AML-193 (cell line): ENCODE results near the gene CEP112.

Source experiments
- DNase-seq, 2 experiments: peaks; one replicate each; lab custom pipeline; 2025; lab: John Stamatoyannopoulos, UW

Gene CEP112

DNA sequence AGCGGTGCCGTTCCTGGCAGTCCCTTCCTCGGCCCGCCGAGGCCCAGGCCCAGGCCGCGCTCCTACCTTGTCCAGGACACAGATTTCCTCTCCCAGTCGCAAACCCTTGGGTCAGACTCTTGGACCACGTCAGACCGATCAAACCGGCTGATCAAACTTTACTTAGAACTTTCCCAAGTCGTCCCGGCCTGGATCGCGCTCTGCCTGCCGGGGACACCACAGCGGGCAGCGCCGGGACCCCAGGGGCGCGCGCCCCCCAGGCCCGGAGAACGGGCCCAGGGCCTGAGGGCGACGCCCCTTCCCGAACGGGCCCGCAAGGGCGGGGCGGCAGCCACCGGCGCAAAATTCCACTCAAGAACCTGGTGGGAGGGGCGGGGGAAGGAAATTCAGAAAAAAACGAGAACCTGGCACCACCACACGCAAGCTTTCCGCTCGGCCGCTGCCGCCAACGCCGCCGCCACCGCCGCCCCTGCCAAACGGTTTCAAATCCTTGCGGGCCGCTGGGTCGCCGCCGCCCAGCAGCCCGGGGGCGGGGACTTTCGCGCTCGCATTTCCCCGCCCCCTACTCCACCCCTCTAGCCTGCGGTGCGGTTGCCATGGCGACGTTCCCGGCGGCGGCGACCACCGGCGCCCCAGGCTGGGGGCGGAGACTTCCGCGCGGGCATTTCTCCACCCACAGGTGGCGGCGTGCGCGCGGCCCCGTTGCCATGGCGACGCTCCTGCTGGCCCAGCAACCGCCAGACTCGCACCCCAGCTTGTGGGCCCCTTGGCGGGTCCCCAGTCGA, at the start of gene CEP112:
TSS of gene CEP112 (minus strand) at position 541 of the 785 bp plus-strand sequence.
- peak; percentile 31 to 41 for DNase-seq

DNA sequence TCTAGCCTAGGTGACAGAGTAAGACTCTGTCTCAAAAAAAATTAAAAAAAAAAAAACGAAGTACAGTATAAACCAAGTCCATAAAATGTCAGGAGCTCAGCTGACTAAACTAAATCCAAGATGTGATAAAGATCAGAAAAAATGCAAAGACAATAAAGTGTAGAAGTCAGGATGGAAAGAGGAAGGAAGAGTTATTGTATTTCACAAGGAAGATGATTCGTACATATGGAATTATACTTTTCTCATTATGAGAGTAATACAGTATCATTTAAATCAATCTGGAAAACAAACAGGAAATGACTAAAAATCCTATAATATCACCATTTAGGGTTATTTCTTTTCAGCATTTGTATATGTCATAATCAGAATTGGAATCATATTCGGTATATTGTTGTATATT, 48.7 kb upstream of the CEP112 start:
- no peak for DNase-seq

DNA sequence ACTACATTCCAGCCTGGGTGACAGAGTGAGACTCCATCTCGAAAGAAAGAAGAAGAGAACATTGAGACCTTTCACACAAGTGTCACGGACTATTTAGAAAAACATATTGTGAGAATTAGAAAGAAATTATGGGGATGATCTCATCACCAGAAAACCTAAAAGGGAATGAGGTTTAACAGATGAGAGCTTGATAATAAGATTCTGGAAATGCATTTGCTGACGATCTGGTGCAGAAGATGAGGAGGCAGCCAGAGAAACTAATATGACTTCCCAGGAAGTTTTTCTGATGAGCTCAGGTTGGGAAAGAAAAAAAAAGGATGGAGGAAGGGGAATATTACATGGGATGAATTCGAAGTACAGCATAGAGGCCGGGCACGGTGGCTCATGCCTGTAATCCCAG, 48.1 kb upstream of the CEP112 start:
- no peak for DNase-seq

DNA sequence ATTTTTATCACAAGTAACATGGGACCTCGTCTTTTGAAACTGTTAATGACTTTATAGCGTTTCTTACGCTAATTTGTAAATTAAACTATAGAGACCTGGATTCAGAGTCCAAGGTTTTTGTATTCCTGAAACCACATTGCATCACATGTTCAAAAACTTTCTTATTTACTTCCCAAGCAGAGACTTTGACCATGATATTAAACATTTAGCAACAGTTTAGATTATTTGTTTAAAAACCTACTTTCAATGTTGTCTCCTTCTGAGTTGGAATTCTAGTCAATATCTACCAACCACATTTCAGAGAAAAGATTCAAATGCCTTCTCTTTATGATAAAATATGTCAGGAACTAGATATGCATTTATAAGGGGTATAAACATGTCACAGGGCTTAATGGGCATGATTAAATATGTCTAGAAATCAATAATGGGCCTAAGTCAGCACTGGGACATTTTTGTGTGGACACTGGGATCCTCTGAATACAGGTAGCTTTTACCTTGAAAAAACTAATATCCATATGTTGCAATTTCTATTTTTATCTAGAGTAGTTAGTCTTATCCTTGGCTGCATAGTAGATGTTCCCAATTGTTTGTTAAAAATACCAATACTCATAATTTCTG, 43.6 kb upstream of the CEP112 start:
- no peak for DNase-seq

DNA sequence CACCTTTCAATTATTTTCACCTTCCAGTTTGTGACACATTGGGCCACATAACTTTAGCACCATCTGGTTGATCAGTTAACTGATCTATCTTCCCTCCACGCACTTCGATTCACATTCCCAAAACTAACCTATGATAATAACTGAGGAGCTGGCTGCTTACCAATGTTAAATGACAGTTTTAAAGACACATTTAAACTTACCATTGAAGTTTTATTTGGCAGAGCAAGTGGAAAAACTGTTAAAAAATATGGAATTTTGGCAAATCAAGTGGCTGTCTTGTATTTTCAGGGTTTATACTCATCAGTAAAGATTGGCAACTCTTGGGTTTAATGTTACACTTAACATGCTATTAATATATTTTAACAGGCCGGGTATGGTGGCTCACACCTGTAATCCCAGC, 42.7 kb upstream of the CEP112 start:
- no peak for DNase-seq

DNA sequence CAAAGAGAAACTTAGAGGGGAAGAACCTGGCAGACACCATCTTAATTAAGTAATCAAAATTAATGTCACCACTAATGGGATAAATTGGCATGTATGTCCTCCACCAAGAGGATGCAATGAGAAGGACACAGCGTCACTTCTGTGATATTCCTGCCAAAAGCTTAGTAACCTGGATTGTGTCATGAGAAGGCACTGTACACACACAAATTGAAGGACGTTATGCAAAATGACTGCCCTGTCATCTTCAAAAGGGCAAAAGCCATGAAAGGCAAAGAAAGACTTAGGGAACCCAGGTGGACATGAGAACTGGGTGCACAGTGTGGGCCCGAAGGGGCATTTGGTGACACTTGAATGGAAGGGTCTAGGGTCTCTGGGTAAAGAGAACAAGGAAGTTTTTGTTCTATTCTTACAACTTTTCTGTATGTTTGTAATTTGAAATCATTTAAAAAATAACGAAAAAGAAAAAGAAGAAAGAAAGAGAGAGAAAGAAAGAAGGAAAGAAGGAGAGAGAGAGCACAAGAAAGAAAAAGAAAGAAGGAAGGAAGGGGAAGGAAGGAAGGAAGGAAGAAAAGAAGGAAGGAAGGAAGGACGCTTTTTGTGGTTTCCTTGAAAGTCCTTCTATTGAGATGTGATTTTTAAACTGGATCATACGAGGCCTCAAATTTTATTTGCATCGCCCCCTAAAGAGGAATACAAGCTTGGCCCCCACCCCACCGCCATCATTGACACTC, 41.3 kb upstream of the CEP112 start:
- no peak for DNase-seq

DNA sequence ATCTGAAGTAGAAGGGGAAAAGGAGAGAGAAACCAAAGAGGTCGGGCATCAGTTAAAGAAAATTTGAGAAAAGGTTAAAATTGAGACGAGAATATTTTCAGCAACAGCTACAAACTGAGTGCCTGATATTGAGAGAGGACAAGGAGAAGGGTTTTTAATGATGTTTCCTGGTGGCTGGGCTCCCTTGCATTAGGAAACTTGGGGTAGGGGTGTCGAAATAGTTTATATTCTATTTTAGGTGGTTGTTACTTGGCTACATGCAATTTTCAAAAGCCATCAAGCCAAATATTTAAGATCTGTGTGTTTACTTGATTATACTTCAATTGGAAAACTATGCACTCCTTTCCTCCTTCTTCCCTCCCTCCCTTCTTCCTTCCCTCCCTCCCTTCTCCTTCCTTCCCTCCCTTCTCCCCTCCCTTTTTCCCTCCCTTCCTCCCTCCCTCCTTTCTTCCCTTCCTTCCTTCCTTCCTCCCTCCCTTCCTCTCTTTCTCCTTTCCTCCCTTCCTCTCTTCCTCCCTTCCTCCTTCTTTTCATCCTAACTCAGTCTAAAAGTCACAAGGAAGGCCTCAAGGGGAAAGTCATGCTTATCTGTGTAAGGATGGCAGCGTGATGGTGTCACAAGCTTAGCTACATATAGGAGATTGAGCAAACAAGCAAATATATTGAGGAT, 39.1 kb upstream of the CEP112 start:
- peak; percentile 44 to 48 for DNase-seq

DNA sequence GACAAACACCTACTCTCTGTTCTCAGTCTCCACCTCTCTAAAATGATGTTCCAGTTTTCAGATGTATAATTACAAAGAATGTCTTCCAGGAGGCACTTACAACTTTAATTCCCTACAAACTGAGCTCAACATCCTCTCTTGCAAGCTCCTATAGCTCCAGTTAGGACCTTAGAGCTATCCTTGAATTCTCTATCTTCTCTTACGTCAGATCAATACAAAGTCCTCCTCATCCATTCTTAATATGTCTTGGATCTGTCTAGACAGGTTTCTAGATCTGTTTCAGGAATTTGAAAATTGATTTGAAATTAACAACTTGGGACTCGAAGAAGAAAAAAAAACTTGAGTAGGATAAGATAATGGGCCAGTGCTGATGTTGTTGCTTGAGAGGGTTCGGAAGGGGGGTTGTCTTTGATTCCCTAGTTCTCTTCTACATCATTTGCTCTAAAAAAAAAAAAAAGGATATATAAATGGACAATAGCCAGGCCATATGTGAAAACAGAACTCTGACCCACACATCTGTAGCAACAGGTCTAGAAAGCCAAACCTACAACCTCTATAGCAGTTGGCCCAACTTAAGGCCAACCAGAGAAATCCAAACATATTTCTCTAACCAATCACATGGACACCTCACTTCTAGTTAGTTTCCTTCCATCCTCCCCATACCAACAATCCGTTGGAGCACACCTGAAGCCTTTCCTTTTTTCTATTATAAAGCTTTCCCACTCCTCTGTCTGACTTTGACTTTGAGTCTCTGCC, 38.0 kb upstream of the CEP112 start:
- no peak for DNase-seq

DNA sequence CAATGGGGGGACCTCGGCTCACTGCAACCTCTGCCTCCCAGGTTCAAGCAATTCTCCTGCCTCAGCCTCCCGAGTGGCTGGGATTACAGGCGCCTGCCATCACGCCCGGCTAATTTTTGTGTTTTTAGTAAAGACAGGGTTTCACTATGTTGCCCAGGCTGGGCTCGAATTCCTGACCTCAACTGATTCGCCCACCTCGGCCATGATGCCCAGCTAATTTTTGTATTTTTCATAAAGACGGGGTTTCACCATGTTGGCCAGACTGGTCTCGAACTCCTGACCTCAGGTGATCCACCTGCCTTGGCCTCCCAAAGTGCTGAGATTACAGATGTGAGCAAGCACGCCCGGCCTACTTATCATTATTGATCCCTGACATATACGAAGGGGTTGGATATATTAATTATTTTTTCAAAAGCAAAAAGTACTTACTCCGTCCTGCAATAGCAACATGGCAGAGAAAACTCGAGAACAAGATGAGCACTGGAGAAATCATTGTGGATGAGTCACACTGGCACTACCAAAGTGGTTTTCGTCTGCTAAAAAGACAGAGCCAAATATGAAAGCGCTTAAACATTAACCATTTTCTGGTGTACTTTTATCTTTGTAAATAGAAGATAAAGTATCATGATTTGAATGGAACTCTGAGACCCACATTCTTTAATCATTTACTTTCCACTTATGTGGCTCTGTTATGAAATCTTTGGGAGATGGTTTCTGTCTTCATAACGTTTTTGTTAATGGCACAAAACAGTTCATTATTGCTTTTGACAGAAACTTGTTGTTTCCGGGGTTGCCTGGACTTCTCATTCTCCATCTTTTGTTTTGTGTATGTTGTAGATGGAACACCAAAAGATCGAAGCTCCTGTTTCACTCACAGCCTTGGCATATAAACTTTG, 37.2 kb upstream of the CEP112 start, which contains the start of gene APOH:
TSS of gene APOH (minus strand) at position 529 of the 896 bp plus-strand sequence. CDS start at position 493, 36 bp downstream.
- DNase-seq: no peak

DNA sequence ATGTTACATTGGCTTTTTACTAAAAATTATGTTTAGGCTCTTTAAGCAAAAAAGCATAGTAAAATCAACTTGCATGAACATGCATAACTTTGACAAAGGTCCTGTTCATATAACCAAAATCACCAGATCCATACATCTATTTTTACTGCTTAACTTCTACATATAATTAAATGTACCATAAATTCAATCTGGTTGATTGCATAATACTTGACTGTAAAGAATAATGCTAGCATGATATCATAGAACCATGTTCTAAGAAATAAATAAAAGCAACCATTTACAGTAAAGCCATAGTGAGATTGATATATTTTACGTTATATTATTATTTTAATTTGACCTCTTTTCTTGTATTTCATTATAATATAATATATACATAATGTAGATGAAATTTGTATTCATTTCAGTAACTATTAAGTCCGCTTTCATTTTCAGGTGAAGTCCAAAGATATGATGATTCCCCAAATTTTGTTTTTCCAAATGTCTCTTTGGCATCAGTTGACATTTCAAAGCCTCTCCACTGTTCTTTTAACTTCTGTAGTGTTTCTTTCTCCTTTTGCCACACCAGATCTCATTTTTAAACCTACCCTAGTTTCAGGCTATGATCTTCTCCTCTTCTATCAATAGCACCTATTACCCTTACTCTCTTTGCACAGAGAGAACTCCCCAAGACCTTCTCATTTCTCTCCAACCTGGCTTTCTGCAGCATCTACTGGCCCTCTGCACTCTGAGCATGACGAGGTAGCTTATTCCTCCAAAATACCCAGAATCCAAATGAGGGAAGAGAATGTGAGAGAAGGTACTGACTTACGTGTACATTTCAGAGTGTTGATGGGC, 35.5 kb upstream of the CEP112 start:
- DNase-seq: no peak

DNA sequence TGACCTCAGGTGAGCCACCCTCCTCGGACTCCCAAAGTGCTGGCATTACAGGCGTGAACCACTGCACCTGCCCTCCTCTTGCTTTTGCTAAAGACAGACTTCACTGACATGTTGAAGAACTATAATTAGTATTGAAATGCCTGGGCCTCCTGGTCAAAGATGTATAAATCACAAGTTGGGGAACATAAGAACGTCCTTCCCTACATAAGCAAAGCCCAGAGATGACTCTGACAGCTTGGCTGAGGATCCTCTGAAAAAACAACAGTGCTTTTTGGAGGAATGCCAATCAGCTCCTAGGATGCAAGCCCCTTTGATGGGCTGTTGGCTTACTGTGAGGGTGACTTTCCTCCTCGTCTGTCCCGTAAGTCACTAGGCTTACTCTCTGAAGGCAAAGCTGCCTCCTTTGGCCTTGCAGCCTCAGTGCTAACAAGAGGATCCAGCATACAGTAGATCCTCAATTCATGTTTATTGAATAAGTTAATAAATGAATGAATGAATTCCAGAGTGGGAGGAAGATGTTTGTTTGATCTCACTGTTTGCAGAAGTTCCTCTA, 30.9 kb upstream of the CEP112 start:
- no peak for DNase-seq

DNA sequence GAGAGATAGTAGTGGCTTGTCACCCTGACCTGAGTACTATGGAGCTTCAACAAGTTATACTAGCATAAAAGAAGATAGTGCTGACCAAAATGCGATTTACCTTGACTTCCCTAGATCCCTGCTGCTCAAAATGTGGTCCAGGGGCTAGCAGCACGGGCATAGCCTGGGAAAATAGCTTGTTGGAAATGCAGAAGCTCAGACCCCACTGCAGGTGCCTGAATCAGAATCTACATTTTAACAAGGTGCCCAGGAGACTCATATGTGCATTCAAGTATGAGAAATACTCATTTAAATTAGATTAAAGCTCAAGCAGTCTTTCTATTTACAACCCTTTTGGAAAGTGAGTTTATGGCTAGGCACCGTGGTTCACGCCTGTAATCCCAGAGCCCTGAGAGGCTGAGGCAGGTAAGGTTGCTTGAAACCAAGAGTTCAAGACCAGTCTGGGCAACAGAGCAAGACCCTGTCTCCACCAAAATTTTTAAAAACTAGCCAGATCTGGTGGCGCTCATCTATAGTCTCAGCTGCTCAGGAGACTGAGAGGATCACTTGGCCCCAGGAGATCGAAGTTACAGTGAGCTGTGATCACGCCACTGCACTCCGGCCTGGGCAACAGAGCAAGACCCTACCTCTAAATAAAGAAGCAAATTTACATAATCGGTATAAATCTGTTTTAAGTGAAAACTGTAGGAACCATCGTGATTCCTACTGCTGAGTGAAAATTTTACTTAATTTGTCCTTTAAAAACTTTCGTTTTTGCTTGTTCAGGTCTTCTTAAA, 30.0 kb upstream of the CEP112 start:
- DNase-seq: no peak

DNA sequence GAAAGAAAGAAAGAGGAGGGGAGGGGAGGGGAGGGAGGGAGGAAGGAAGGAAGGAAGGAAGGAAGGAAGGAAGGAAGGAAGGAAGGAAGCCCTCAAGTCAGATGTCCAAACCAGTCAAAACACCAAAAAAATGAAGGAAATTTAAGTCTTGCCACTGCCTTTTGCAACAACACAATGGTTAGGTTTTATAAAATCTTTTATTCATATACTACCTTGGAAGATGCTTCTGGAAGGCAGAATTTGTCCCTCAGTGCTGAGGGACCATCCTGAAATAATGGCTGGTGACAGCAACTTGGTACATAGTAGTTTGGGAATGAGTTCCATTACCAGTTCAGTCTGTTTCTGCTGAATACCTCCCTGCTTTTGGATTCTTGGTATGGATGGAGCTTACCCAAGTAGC, 29.4 kb upstream of the CEP112 start:
- DNase-seq: no peak

DNA sequence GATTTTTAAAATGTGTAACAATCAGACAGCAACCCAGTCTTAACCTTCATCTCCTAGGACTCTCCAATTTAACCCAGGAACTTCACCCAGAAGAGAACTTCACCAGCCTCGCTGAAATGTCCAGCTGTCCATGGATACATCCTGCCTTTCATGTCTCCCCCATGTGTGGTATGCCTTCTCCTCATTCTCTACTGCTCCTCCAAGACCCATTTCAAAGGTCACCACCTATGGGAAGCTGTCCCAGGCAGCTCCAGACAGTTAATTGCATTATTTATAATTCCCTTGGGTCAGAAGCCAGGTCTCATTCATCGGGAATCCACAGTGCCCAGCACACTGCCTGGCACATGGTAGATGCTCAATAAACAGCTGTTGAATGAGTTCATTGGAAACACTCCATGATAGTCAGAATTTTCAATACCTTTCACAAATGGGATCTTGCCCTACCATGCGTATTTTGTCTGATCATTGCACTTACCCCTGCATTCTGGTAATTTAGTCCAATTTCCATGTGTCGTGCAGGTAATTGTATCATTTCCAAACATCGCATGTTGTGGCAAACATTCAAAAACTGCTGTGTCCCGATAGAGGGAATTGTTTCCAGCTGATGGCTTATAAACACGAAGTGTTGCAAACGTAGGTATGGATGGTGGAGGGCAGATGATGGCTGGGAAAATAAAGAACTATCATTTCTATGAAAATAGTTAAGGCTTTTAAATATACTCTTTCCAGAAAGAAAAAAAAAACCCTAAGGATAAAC, 28.3 kb upstream of the CEP112 start:
- no peak for DNase-seq

DNA sequence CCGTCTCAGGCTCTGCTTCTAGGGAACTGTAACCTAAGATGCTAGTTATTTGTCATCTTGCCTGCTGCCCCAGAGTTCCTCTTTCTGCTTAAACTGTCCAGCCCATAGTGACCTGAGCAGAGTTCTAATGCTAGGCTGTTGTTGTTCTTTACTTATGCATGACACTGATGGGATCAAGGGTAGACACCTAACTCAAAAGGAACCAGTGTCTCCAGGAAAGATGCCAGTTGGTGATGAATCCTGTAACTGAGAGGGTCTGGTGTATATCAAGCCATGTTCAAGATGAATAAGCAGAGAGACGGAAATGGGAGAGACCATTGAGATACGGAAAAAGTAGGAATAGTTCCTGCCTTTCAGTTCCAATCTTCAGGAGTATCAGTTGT, 23.6 kb upstream of the CEP112 start:
- DNase-seq: no peak

DNA sequence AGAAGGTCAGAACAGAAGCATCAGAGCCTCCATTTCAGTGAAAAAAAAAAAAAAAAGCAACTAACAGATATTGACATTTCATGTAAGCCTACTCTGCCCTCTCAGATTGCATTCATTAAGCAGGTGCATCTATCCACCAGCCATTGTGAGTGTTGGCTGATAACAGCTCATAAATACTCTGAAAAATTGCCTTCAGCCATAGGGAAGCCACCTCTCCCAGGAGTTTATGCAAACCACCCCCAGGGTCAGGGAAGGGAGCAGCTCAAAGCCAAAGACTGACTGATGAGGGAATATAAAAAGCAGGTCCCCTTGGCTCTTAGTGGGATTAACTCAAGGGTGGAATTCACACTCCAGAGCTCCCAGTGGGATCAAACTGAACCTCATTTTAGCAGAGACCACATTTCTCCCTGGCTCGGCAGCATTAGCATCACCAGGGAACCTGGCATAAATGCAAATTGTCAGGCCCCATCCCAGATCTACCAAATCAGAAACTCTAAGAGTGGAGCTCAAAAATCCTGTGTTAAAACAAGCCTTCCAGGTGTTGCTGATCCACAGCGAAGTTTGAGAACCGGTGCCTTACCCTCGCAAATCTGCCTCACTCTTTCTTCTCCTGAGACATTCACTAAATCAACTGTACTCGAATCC, 23.1 kb upstream of the CEP112 start:
- no peak for DNase-seq

DNA sequence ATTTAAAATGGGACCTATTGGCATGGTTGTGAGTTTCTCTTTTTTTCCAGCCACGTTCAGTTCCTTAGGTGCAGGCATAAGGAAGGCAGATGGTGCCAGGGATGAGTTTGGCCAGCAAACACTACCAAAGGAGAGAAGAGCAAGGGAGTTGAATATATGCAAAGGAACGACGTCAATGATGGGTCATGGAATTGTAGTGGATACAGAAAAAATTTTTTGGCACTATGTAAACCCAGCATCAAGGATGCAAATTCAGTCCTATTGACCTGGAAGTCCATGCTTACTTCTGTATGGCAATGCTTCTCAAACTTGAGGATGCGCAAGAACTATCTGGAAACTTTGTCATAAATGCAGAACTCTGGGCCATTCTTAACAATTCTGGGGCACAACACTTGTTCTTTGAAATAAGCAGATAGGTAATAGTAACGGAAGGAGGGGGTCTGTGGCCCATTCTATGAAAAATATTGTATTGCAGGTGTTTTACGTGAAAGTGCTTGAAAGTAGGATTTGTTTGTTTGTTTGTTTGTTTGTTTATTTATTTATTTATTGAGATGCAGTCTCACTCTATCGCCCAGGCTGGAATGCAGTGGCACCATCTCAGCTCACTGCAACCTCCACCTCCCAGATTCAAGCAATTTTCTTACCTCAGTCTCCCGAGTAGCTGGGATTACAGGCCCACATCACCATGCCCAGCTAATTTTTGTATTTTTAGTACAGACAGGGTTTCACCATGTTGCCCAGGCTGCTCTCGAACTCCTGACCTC, 19.3 kb upstream of the CEP112 start:
- DNase-seq: no peak
